B cell (primary cell): ENCODE data around the gene CTNNA2. TPM values are rescaled to one million over a fixed set of nuclear protein-coding genes. Genes with fewer than 3 reads are reported as not detected.

Experiments
- ATAC-seq: fragments of 200-7000 bp; cut with Tn5 transposase; one replicate; pipeline ENCODE4 v1.10.0; 2021; ENCODE audit warnings: low read depth, mild to moderate bottlenecking, moderate number of reproducible peaks, moderate library complexity
- CTCF ChIA-PET: fragments of 350-600 bp; sonication (Branson Sonifier 250); formaldehyde crosslinking; loops from one replicate; lab custom pipeline; 2021; ENCODE audit warnings: antibody characterized with exemption, inconsistent platforms; lab: Charles Lee
- POLR2A ChIA-PET: fragments of 350-600 bp; sonication (Branson Sonifier 250); formaldehyde crosslinking; loops from one replicate; lab custom pipeline; 2021; ENCODE audit warnings: antibody characterized with exemption; lab: Charles Lee
- DNase-seq: peaks from one replicate; pipeline ENCODE4 v3.0.0; 2013
- H2AFZ ChIP-seq: 2 replicates; pipeline ENCODE4 v1.6.1; 2012; ENCODE audit warnings: mild to moderate bottlenecking, low read depth, low read length; ENCODE audit not compliant: insufficient read depth, poor library complexity, severe bottlenecking
- H3K27ac ChIP-seq, 2 donors: 1 replicate in 1 of 2; 2 replicates in 1 of 2; pipeline ENCODE4 v1.5.1; 2012 to 2013; ENCODE audit warnings: low read length in 2 of 2, mild to moderate bottlenecking in 2 of 2, moderate library complexity in 1 of 2
- H3K27me3 ChIP-seq, 4 experiments: fragments of 200-600 bp in 1 of 4; sonication (generic) in 1 of 4; replicated peaks in 1 of 4; 1 replicate in 2 of 4; 2 replicates in 2 of 4; pipeline versions ENCODE4 v1.6.1 to v1.7.0; 2013 to 2016; ENCODE audit warnings: low read length in 3 of 4, mild to moderate bottlenecking in 2 of 4, mixed read lengths in 1 of 4, moderate library complexity in 1 of 4; ENCODE audit not compliant: insufficient read depth in 4 of 4, control insufficient read depth in 3 of 4; ENCODE audit errors: control extremely low read depth in 1 of 4
- H3K36me3 ChIP-seq, 2 experiments: replicated peaks in 1 of 2; 1 replicate in 1 of 2; 2 replicates in 1 of 2; pipeline versions ENCODE4 v1.6.1 to v1.7.1; 2013; ENCODE audit warnings: low read length in 1 of 2; ENCODE audit not compliant: insufficient read depth in 2 of 2, control insufficient read depth in 1 of 2; ENCODE audit errors: control extremely low read depth in 1 of 2, extremely low read depth in 1 of 2
- H3K4me1 ChIP-seq, 2 donors: fragments of 200-600 bp in 1 of 2; sonication (generic) in 1 of 2; 1 replicate in 1 of 2; 2 replicates in 1 of 2; pipeline versions ENCODE4 v1.5.1 to v1.6.1; 2013 to 2017; ENCODE audit warnings: low read length in 2 of 2; ENCODE audit not compliant: control insufficient read depth in 2 of 2, insufficient read depth in 2 of 2
- H3K4me2 ChIP-seq: replicated peaks from 2 replicates; pipeline ENCODE3; 2012; ENCODE audit warnings: mild to moderate bottlenecking, low read depth, low read length; ENCODE audit not compliant: poor library complexity, severe bottlenecking
- H3K4me3 ChIP-seq, 5 experiments: fragments of 200-600 bp in 1 of 5; sonication (generic) in 1 of 5; 1 replicate in 3 of 5; 2 replicates in 2 of 5; pipeline versions ENCODE4 v1.5.1 to v1.7.0; 2011 to 2016; ENCODE audit warnings: low read length in 4 of 5, mild to moderate bottlenecking in 4 of 5, low read depth in 2 of 5, control low read depth in 1 of 5, moderate library complexity in 1 of 5; ENCODE audit not compliant: insufficient read depth in 1 of 5; ENCODE audit errors: control extremely low read depth in 1 of 5, extremely low read depth in 1 of 5
- H3K79me2 ChIP-seq: fragments of 200-600 bp; sonication (generic); one replicate; pipeline ENCODE4 v1.6.0; 2016; ENCODE audit warnings: low read length; ENCODE audit not compliant: control insufficient read depth, insufficient read depth
- H3K9ac ChIP-seq: fragments of 200-600 bp; sonication (generic); 2 replicates; pipeline ENCODE4 v1.6.1; 2017; ENCODE audit warnings: mild to moderate bottlenecking, low read length, moderate library complexity
- H3K9me3 ChIP-seq, 3 donors: one replicate each; pipeline versions ENCODE4 v1.6.1 to v1.7.1; 2013; ENCODE audit warnings: low read length in 2 of 3; ENCODE audit not compliant: control insufficient read depth in 2 of 3, insufficient read depth in 1 of 3; ENCODE audit errors: control extremely low read depth in 1 of 3
- H4K20me1 ChIP-seq: 2 replicates; pipeline ENCODE4 v1.6.0; 2012; ENCODE audit warnings: mild to moderate bottlenecking, low read length; ENCODE audit not compliant: insufficient read depth, control insufficient read depth, poor library complexity, severe bottlenecking
- H3K27ac Mint-ChIP-seq: one replicate; pipeline ENCODE4 v1.8.0; 2021; ENCODE audit warnings: mixed read lengths
- H3K27me3 Mint-ChIP-seq: one replicate; pipeline ENCODE4 v1.8.0; 2021; ENCODE audit warnings: mixed read lengths
- H3K4me1 Mint-ChIP-seq: one replicate; pipeline ENCODE4 v1.8.0; 2021; ENCODE audit warnings: mixed read lengths
- H3K4me3 Mint-ChIP-seq: one replicate; pipeline ENCODE4 v1.8.0; 2021; ENCODE audit warnings: mixed read lengths
- H3K9me3 Mint-ChIP-seq: one replicate; pipeline ENCODE4 v1.8.0; 2022; ENCODE audit warnings: mixed read lengths; ENCODE audit not compliant: insufficient read depth
- EZH2 ChIP-seq: IDR thresholded peaks from 2 replicates; pipeline ENCODE4 v1.6.1; 2012; ENCODE audit warnings: borderline replicate concordance, low read depth, mild to moderate bottlenecking, moderate library complexity, low read length; ENCODE audit not compliant: insufficient read depth, poor library complexity, severe bottlenecking
- WGBS: methylation state at CpG from one replicate; pipeline ENCODE4 v1.1.5; 2013; ENCODE audit warnings: missing lambda C conversion rate; ENCODE audit not compliant: insufficient coverage; 5-methylcytosine and 5-hydroxymethylcytosine counted together
- intact Hi-C: fragments of 100-400 bp; cut with micrococcal nuclease; formaldehyde crosslinking; loops from one replicate; pipeline ENCODE4 v1.10.0; 2022
- polyA plus RNA-seq: library from polyadenylated mRNA; depleted of rRNA; stranded (reverse); fragments of >200 nt; gene quantifications from 2 replicates; pipeline ENCODE4 v1.2.3, GENCODE V29; 2012
- total RNA-seq, 2 donors: library from RNA; stranded (reverse); fragments of 120-200 nt in 1 of 2; gene quantifications; 1 replicate in 1 of 2; 2 replicates in 1 of 2; pipeline versions ENCODE4 v1.2.3 to v1.2.4, GENCODE V29; 2013 to 2022
- TF ChIP-seq, protein P1 (sequence below): fragments of 200-600 bp; IDR thresholded peaks from one replicate; pipeline ENCODE4 v1.8.0; 2022; ENCODE audit warnings: antibody characterized with exemption, mild to moderate bottlenecking

CTNNA2 gene
- total and polyA plus RNA-seq, 2 donors (not counting 1 experiment from before 2014, with no cell fraction given): not detected

DNA sequence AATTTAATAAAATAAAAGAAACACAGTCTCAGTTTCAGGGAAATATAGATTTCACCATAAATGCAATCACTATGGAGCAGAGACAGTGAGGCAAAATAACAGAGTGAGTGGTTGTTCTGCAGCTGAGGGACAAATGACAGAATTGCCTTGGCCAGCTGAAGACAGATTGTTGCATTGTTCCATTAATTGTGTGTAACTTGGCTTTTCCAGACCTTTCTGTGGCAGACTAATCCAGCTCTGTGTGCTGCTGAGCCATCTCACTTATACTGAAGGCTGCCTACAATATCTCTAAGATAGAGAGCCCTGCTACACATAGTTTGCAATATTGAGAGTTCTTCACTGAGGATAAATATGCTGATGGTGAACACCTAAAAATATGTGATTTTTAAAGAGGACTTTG is 780.2 kb downstream of the CTNNA2 start:
- no peak for TF ChIP-seq EZH2
- TF ChIP-seq, protein P1, sequence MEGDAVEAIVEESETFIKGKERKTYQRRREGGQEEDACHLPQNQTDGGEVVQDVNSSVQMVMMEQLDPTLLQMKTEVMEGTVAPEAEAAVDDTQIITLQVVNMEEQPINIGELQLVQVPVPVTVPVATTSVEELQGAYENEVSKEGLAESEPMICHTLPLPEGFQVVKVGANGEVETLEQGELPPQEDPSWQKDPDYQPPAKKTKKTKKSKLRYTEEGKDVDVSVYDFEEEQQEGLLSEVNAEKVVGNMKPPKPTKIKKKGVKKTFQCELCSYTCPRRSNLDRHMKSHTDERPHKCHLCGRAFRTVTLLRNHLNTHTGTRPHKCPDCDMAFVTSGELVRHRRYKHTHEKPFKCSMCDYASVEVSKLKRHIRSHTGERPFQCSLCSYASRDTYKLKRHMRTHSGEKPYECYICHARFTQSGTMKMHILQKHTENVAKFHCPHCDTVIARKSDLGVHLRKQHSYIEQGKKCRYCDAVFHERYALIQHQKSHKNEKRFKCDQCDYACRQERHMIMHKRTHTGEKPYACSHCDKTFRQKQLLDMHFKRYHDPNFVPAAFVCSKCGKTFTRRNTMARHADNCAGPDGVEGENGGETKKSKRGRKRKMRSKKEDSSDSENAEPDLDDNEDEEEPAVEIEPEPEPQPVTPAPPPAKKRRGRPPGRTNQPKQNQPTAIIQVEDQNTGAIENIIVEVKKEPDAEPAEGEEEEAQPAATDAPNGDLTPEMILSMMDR: no peak
- Histone ChIP-seq H3K79me2 (no peaks in the 10 kb centered on the region), H3K4me2 (no peak overlapping the region), H3K9me3 (no peaks in the 10 kb centered on the region), H3K4me3 (no peak overlapping the region), H3K27me3 (no peaks in the 10 kb centered on the region), H3K27ac (no peak overlapping the region), H2AFZ (no peak overlapping the region), H4K20me1 (no peaks in the 10 kb centered on the region), H3K9ac (no peak overlapping the region), H3K36me3 (no peaks in the 10 kb centered on the region), H3K4me1 (no peaks in the 10 kb centered on the region)
- peaks cover 5% of the 10 kb centered on the region for H3K9me3 Mint-ChIP-seq
- CTCF ChIA-PET: no interaction called here
- DNase-seq (no peak), ATAC-seq (no peak)
- H3K27ac Mint-ChIP-seq: no peak overlapping the region
- no peak overlapping the region for H3K4me3 Mint-ChIP-seq
- POLR2A ChIA-PET: no interaction called here
- H3K4me1 Mint-ChIP-seq: no peaks in the 10 kb centered on the region
- intact Hi-C loops: no loop called here
- H3K27me3 Mint-ChIP-seq: no peaks in the 10 kb centered on the region

DNA sequence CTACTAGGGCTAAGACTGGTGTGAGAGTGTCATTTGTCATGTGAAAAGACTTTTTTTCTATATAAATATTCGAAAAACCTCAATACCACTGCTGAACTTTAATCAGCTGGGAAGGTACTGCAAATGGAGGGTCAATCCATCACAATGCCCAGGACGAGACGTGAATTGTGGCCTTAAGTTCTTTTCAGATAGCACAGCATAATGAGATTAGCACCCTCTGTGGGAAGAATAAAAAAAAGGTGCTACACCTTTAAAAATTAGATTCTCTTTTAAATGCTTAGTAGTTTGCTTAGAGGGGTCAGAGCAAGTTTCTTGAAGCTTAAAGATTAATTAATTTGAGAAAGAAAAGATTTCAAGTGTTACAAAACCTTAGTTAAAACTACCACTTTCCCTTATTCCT is 786.1 kb downstream of the CTNNA2 start:
- ChIA-PET CTCF (no interaction called here), POLR2A (no interaction called here)
- Histone ChIP-seq H3K27me3 (peaks cover 0 to 26% (median 7%) of the 10 kb centered on the region in 4 experiments), H3K27ac (no peak overlapping the region), H3K4me3 (no peak overlapping the region), H2AFZ (no peak overlapping the region), H4K20me1 (no peaks in the 10 kb centered on the region), H3K79me2 (no peaks in the 10 kb centered on the region), H3K9ac (no peak overlapping the region), H3K4me1 (no peaks in the 10 kb centered on the region), H3K4me2 (no peak overlapping the region), H3K36me3 (no peaks in the 10 kb centered on the region), H3K9me3 (peaks cover 0 to 15% (median 0%) of the 10 kb centered on the region in 3 donors)
- Mint-ChIP-seq H3K9me3 (no peaks in the 10 kb centered on the region), H3K4me1 (no peaks in the 10 kb centered on the region), H3K27ac (no peak overlapping the region), H3K4me3 (no peak overlapping the region), H3K27me3 (peaks cover 17% of the 10 kb centered on the region)
- WGBS: no CpG with 5 or more reads among the region's 3 CpGs
- ATAC-seq: no peak
- TF ChIP-seq EZH2: no peak
- TF ChIP-seq, protein P1: no peak
- intact Hi-C loops: no loop called here
- DNase-seq: no peak
